ENCODE results near the gene USP11. TPM values are rescaled to one million over a fixed set of nuclear protein-coding genes. Genes with fewer than 3 reads are reported as not detected.
A peak's percentile ranks its signal among the peaks of the same experiment; 100 is the strongest.

The USP11 gene
- total and polyA plus RNA-seq, 5 experiments from 2014 or later: 130 to 195 (median 171) TPM

- Mint-ChIP-seq H3K36me3 (peaks cover 0 to 45% (median 11%) of the 10 kb centered on the region in 3 donors), H3K4me3 (no peak overlapping the region), H3K9me3 (no peaks in the 10 kb centered on the region), H3K27me3 (peaks cover 0 to 3% (median 0%) of the 10 kb centered on the region in 5 donors), H3K4me1 (peaks cover 0 to 7% (median 4%) of the 10 kb centered on the region in 4 donors), H3K27ac (no peak overlapping the region)
- ATAC-seq: no peak
- no peak for DNase-seq
- POLR2A ChIA-PET: interaction anchor here (0.5 to 1.9 kb wide), 4 partner anchors 10 to 351 kb away, joined by 3 to 6 read pairs (median 4); partner anchors contain the start of gene CDK16
These were observed 4.1 kb upstream of the USP11 start for GRCh38 chrX:47228550-47229270.

GRCh38 chrX:47229427-47229826, 3.4 kb upstream of the USP11 start:
- POLR2A ChIA-PET: interaction anchor here (0.5 to 1.9 kb wide), 4 partner anchors 10 to 350 kb away, joined by 3 to 6 read pairs (median 4); no protein-coding TSS in a partner anchor
- no peak for ATAC-seq
- no peak for DNase-seq
- Mint-ChIP-seq H3K4me3 (no peak overlapping the region), H3K27me3 (peaks cover 0 to 3% (median 0%) of the 10 kb centered on the region in 5 donors), H3K4me1 (peaks cover 0 to 9% (median 4%) of the 10 kb centered on the region in 4 donors), H3K27ac (no peak overlapping the region), H3K9me3 (no peaks in the 10 kb centered on the region), H3K36me3 (peaks cover 0 to 40% (median 11%) of the 10 kb centered on the region in 3 donors)

- ATAC-seq (no peak), DNase-seq (no peak)
- POLR2A ChIA-PET: interaction anchor here (0.6 to 3.7 kb wide), 2 partner anchors 11 kb away, joined by 5 to 88 read pairs; partner anchors contain the start of gene CDK16
- peaks cover 0 to 3% (median 0%) of the 10 kb centered on the region in 5 donors for H3K27me3 Mint-ChIP-seq
- H3K27ac Mint-ChIP-seq: peak overlapping the region in 8 of 10 donors; percentile 3 to 87 (median 36)
- no peaks in the 10 kb centered on the region for H3K9me3 Mint-ChIP-seq
- peaks cover 4 to 16% (median 5%) of the 10 kb centered on the region in 4 donors for H3K4me1 Mint-ChIP-seq
- peaks cover 0 to 34% (median 11%) of the 10 kb centered on the region in 3 donors for H3K36me3 Mint-ChIP-seq
- H3K4me3 Mint-ChIP-seq: peak overlapping the region in 1 of 10 donors; percentile 21
These were observed 2.5 kb upstream of the USP11 start for GRCh38 chrX:47230136-47230868.

GRCh38 chrX:47231167-47231566, 1.6 kb upstream of the USP11 start:
- no peak for DNase-seq
- H3K4me1 Mint-ChIP-seq: peaks cover 11 to 25% (median 13%) of the 10 kb centered on the region in 4 donors
- H3K36me3 Mint-ChIP-seq: peaks cover 0 to 31% (median 10%) of the 10 kb centered on the region in 3 donors
- peaks cover 0 to 3% (median 0%) of the 10 kb centered on the region in 5 donors for H3K27me3 Mint-ChIP-seq
- H3K27ac Mint-ChIP-seq: peak overlapping the region in 7 of 10 donors; percentile 22 to 99 (median 68)
- no peak for ATAC-seq
- POLR2A ChIA-PET: interaction anchor here (2.6 to 3.7 kb wide), 3 partner anchors 12 to 87 kb away, joined by 19 to 88 read pairs (median 24); partner anchors contain the start of genes CDK16, NDUFB11 and RBM10
- no peaks in the 10 kb centered on the region for H3K9me3 Mint-ChIP-seq
- H3K4me3 Mint-ChIP-seq: peak overlapping the region in 2 of 10 donors; percentile 14 to 66

- POLR2A ChIA-PET: interaction anchor here (0.7 to 3.7 kb wide), 11 partner anchors 13 to 329 kb away, joined by 3 to 88 read pairs (median 9); partner anchors contain the start of genes ARAF, CDK16, NDUFB11 and RBM10
- H3K9me3 Mint-ChIP-seq: no peaks in the 10 kb centered on the region
- H3K27ac Mint-ChIP-seq: peak overlapping the region; percentile 97 to 100 (median 99)
- ATAC-seq (no peak), DNase-seq (no peak)
- H3K4me3 Mint-ChIP-seq: peak overlapping the region; percentile 89 to 98 (median 96)
- H3K4me1 Mint-ChIP-seq: peaks cover 11 to 36% (median 22%) of the 10 kb centered on the region in 4 donors
- H3K36me3 Mint-ChIP-seq: peaks cover 0 to 21% (median 6%) of the 10 kb centered on the region in 3 donors
- H3K27me3 Mint-ChIP-seq: peaks cover 0 to 3% (median 0%) of the 10 kb centered on the region in 5 donors
These were observed 509 bp upstream of the USP11 start for GRCh38 chrX:47232197-47232802.

GRCh38 chrX:47233333-47234113, 714 bp downstream of the USP11 start:
- Mint-ChIP-seq H3K4me1 (peaks cover 11 to 40% (median 25%) of the 10 kb centered on the region in 4 donors), H3K9me3 (no peaks in the 10 kb centered on the region), H3K36me3 (peaks cover 0 to 14% (median 6%) of the 10 kb centered on the region in 3 donors), H3K27me3 (peaks cover 0 to 3% (median 0%) of the 10 kb centered on the region in 5 donors), H3K4me3 (peak overlapping the region; percentile 89 to 98 (median 96)), H3K27ac (peak overlapping the region; percentile 97 to 100 (median 99))
- ATAC-seq (peak; percentile 83 to 86), DNase-seq (peak; percentile 80 to 98 (median 94))
- POLR2A ChIA-PET: interaction anchor here (0.7 to 3.7 kb wide), 22 partner anchors 9 to 787 kb away, joined by 3 to 88 read pairs (median 4); partner anchors contain the start of genes ARAF, CDK16, ELK1 and NDUFB11

- Mint-ChIP-seq H3K4me1 (peaks cover 11 to 40% (median 27%) of the 10 kb centered on the region in 4 donors), H3K4me3 (peak overlapping the region in 9 of 10 donors; percentile 44 to 98 (median 89)), H3K27me3 (peaks cover 0 to 3% (median 0%) of the 10 kb centered on the region in 5 donors), H3K36me3 (peaks cover 0 to 8% (median 6%) of the 10 kb centered on the region in 3 donors), H3K9me3 (no peaks in the 10 kb centered on the region), H3K27ac (peak overlapping the region in 6 of 10 donors; percentile 42 to 97 (median 64))
- DNase-seq (no peak), ATAC-seq (no peak)
- POLR2A ChIA-PET: interaction anchor here (1.0 kb wide), 1 partner anchor 17 kb away, joined by 4 read pairs; no protein-coding TSS in a partner anchor
These were observed 1.8 kb downstream of the USP11 start for GRCh38 chrX:47234583-47234982.

GRCh38 chrX:47235691-47236103, 2.9 kb downstream of the USP11 start:
- peak overlapping the region in 9 of 10 donors; percentile 32 to 90 (median 78) for H3K27ac Mint-ChIP-seq
- H3K36me3 Mint-ChIP-seq: peaks cover 0 to 17% (median 3%) of the 10 kb centered on the region in 3 donors
- POLR2A ChIA-PET: interaction anchor here (0.6 to 1.0 kb wide), 3 partner anchors 14 to 414 kb away, joined by 3 to 4 read pairs (median 3); no protein-coding TSS in a partner anchor
- H3K27me3 Mint-ChIP-seq: peaks cover 0 to 3% (median 0%) of the 10 kb centered on the region in 5 donors
- no peaks in the 10 kb centered on the region for H3K9me3 Mint-ChIP-seq
- DNase-seq (peak in 1 of 10 donors; percentile 5), ATAC-seq (no peak)
- peak overlapping the region in 9 of 10 donors; percentile 59 to 80 (median 68) for H3K4me3 Mint-ChIP-seq
- H3K4me1 Mint-ChIP-seq: peaks cover 8 to 40% (median 28%) of the 10 kb centered on the region in 4 donors

- DNase-seq (no peak), ATAC-seq (no peak)
- Mint-ChIP-seq H3K36me3 (peaks cover 6 to 47% (median 12%) of the 10 kb centered on the region in 3 donors), H3K4me1 (peaks cover 6 to 33% (median 26%) of the 10 kb centered on the region in 4 donors), H3K4me3 (no peak overlapping the region), H3K9me3 (no peaks in the 10 kb centered on the region), H3K27ac (peak overlapping the region in 3 of 10 donors; percentile 21 to 65 (median 29)), H3K27me3 (no peaks in the 10 kb centered on the region)
- POLR2A ChIA-PET: interaction anchor here (0.8 to 1.6 kb wide), 2 partner anchors 21 to 144 kb away, joined by 3 to 5 read pairs; no protein-coding TSS in a partner anchor
These were observed 6.4 kb downstream of the USP11 start for GRCh38 chrX:47239199-47239598.

- no peak for ATAC-seq
- Mint-ChIP-seq H3K4me1 (peaks cover 6 to 30% (median 24%) of the 10 kb centered on the region in 4 donors), H3K27me3 (no peaks in the 10 kb centered on the region), H3K27ac (peak overlapping the region in 3 of 10 donors; percentile 69 to 80 (median 71)), H3K36me3 (peaks cover 6 to 52% (median 12%) of the 10 kb centered on the region in 3 donors), H3K4me3 (no peak overlapping the region), H3K9me3 (no peaks in the 10 kb centered on the region)
- POLR2A ChIA-PET: no interaction called here
- no peak for DNase-seq
These were observed 7.2 kb downstream of the USP11 start for GRCh38 chrX:47239898-47240545.
